Measurements from ENCODE around the gene NSF.

Gene NSF

DNA sequence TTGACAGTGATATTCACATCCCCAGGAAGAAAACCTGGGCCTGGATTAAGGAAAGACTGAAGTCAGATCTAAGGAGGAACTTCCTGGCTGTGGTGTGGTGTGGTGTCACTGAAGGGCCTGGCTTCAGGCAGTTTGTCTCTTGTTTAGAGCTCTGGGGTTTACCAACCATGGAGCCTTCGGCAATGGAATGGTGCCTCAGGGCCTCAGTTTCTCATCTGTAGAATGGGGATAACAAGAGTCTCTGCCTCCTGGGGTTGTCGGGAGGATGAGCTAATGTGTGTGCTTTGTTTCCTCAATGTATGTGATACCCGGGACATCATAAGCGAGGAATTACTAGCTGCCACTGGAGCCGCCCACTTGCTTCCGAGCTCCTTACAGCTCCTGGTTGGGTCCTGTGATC lies 215.3 kb downstream of the NSF start:
- DNase-seq: no peak
